Stimulated activated CD4-positive, alpha-beta T cell treated with anti-CD3 and anti-CD28 coated beads, Interleukin-2, amount 100 ng/mL, for 48 hours (primary cell): ENCODE measurements around the gene SGO2.
"Not testable (repeated sequence)": the region's sequence is repeated elsewhere in the genome, so short reads cannot be mapped to it uniquely, and the experiment has no call there.

Source experiments
- DNase-seq, 2 donors: peaks; one replicate each; pipeline ENCODE4 v3.0.0-alpha.2; 2020

The SGO2 gene

DNA sequence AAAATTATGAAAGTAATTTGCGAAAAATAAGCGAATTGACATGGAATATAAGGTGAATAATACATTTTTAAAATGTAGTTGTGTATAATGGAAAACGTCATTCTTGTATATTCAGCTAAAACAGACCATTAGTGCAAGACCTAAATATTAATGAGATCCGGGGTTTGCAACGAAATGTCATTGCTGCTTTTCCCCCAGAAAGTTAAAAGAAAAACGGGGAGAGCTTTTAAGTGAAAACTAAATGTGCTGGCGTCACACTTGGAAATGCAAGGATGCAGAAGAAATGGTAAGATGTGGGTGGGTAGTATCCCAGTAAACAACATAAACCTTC is 491 bp upstream of the SGO2 start:
- no peak for DNase-seq

DNA sequence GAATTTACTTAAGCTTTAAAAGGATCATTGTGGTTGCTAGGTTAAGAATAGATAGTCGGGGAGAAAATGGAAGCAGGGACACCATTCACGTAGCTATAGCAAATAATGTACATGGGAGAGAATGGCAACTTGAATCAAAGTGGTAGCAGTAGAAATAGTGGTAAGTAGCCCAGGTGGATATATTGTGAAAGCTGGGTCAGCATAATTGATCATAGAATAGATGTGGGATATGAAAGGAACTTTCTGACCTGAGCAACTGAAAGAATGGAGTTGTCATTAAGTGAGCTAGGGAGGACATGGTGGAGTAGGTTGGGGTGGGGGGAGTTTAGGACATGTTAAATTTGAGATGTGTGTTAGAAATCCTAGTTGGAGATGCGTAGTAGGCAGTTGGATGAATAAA is 2.2 kb downstream of the SGO2 start:
- no peak for DNase-seq

DNA sequence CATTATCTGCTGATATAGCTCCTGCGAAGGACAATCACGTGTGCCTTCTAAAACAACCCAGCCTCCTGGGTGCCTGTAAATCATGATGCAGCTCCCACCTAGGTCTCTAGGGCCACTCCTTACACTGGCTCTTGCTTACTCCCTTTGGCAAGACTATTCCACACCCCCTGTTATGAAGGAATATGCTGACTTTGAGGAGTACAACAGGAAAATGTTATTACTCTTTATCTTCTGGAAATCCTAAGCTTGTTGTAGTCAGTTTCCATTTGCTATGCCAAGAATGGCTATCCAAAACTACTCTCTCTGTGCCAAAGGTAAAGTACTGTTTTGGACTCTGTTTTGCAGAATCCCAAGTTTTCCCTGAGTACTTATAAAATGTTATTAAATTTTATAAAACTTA is 7.7 kb downstream of the SGO2 start:
- no peak for DNase-seq

DNA sequence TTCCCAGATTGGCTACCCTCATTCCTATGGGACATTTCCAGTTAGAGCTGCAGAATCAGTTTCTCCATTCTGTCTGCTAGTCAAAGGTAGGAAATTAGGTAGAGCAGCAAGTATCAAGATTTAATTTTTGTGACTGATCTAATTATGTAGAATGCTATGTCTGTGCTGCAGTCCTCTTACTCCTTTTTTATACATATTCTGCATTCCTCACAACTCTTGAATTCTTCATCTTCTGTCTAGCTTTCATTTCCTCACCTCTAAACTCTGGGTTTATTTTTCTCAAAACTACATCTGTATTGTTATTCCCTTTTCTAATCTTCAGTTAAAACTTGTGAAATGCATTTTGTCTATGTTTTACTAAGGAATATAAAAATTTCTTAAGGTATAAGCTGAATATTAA is 8.6 kb downstream of the SGO2 start:
- DNase-seq = no peak

DNA sequence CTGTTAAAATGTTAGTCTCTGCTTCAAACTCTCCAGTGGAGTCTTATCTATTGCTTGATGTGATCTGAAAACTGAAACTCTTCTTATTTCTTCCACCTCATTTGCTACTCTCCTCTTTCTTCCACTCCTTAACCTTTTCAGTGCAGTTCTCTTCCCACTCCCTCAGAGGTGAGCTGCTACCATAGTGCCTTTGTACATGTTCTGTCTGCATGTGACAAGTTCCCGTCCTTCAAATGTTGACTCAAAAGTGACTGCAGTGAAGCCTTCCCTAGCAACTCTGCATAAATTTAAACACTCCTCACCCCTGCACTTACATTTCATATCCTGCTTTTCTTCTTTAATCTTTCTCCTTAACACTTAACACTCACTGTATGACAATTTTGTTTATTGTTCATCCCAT is 12.1 kb downstream of the SGO2 start:
- DNase-seq = no peak

DNA sequence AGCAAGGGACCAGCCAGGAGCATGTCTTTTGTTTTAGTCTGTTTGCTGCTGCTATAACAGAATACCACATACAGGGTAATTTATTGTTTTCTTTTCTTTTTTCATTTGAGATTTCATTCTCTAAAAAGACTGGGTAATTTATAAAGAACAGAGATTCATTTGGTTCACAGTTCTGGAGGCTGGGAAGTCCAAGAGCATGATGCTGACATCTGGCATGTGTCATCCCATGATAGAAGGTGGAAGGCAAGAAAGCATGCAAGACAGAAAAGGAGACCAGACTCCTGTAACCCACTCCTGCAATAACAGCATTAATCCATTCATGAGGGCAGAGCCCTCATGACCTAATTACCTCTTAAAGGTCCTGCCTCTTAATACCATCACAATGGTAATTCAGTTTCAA is 14.8 kb downstream of the SGO2 start:
- no peak for DNase-seq

DNA sequence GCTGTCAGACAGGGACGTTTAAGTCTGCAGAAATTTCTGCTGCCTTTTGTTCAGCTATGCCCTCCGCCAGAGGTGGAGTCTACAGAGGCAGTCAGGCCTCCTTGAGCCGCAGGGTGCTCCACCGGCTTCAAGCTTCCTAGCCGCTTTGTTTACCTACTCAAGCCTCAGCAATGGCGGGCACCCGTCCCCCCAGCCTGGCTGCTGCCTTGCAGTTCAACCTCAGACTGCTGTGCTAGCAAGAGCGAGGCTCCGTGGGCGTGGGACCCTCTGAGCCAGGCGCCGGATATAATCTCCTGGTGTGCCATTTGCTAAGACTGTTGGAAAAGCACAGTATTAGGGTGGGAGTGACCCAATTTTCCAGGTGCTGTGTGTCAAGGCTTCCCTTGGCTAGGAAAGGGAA is 40.6 kb downstream of the SGO2 start:
- not testable (repeated sequence) for DNase-seq

DNA sequence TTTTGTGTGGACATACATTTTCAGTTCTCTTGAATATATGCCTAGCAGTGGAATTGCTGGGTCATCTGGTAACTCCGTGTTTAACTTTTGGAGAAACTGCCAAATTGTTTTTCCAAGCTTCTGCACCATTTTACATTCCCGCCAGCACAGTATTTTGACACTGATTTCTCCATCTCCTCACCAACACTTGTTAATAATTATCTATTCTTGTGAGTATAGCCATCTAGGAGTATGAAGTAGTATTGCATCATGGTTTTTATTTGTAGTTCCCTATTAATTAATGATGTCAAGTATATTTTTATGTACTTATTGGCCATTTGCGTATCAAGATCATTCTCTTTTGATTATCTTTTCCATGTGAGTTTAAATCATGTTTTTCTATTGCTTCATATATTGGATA is 41.9 kb downstream of the SGO2 start:
- no peak for DNase-seq

DNA sequence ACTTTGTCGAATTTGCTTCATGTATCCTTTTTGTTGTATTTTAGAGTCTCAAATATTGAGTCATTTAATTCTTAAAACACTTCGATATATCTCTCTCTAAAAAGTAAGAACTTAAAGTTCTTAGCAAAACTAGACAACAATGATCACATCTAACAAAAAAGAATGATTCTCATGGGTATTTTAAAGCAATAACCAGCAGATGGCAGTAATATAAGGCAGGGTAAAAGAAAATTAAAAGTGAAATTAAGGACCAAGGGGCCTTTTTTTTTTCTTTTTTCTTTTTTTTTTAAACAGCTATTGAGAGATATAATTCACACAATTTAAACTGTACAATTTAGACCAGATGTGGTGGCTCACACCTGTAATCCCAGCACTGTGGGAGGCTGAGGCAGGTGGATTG is 50.0 kb downstream of the SGO2 start:
- no peak for DNase-seq

DNA sequence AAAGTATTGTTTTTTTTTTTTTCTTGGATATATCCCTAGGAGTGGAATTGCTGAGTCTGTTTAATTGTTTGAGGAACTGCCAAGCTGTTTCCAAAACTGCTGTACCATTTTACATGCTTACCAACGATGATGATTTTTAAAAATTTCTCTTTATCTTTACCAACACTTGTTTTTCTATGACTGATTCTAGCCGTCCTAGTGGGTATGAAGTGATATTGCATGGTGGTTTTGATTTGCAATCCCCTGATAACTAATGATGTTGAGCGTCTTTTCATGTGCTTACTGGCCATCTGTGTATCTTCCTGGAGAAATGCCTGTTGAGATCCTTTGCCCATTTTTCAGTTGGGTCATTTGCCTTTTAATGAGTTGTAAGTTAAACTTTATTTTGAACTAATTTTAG is 51.0 kb downstream of the SGO2 start:
- DNase-seq = no peak

DNA sequence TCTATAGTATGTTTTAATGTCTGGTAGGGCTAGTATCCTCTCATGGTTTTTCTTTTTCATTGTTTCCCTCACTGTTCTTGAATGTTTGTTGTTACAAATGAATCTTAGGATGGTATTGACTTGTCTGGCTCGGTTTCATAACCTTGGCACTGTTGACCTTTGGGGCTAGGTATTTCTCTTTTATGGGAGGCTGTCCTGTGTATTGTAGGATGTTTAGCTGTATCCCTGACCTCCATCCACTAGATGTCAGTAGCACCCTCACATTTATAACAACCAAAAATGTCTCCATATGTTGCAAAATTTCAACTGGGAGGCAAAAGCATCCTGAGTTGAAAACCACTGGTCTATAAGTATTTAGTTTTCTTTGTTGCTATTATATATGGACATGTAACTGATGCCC is 52.8 kb downstream of the SGO2 start:
- DNase-seq = no peak

DNA sequence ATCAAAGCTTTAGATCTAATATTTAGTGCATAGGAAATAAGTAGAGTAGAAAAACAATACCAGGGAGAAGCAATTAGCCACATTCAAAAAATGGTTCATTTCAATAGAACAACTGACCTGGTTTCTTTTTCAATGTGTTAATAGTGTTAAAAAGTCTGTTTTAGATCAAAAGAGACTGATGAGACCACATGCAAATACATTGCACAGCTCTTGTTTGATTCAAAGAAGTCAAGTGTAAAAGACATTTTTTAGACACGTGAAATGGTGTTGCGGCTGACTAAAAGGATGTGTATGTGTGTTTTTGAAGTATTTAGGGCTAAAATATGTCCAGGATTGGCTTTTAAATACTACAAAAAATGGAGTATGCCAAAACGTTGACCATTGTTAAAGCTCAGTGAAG is 58.6 kb downstream of the SGO2 start:
- no peak for DNase-seq

DNA sequence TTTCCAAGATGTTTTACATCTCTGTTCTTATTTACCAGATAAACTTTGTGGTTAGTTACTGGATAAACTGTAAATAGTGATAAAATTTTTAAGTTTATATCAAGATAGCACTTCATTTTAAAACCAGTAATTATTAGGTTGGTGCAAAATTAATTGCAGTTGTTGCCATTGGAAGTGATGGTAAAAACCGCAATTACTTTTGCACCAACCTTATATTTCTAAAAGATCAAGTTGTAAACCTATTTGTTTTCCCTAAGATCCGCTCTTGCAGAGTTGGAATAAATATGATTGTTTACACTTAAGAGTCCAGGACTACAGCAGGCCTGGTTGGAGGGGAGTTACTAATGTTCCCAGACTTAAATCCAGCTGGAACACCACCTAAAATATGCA is 59.3 kb downstream of the SGO2 start:
- no peak for DNase-seq

DNA sequence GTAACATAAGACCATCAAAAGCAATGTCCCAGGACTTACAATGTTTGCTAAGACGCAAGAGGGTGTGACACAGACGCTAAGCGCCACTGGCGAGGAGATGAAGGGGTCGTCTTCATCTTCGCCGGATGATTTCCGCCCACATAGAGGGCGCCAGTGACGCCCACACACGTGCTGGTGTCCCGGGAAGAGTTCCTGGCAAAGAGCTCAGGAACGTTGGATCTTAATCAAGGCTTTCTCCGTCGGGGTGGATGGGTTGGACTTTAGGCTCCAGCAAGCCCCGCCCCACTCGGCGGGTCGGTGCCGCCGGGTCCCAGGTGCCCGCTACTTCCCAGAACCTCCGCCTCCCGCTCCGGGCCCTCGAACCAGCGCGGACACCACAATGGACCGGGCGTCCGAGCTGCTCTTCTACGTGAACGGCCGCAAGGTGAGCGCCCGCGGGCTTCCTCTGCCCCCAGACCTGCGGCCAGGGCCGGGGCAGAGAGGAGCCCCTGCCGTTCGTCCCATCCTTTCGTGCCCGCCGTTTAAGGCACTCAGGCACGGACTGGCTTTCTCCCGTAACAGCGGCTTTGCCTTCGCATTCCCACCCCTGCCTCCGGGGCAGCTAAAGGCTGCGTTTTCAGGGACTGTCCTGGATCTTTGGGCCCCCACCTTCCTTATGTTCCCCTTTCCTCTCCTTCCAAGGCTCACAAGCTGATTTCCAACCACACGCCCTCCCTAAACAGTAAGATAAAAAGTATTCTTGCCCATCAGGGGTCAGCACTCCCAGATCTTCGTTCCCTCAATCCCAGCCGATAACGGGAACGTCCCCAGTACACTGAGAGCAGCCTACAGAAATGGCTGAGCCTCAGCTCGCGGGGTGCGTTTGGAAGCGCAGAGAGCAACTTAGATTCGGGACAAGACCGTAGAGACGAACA is 60.0 kb downstream of the SGO2 start, which contains the start of gene AOX1:
Gene AOX1, plus strand, starts transcription at position 285 of the 914 bp plus-strand sequence. Its CDS starts 95 bp downstream, at position 380.
- no peak for DNase-seq

DNA sequence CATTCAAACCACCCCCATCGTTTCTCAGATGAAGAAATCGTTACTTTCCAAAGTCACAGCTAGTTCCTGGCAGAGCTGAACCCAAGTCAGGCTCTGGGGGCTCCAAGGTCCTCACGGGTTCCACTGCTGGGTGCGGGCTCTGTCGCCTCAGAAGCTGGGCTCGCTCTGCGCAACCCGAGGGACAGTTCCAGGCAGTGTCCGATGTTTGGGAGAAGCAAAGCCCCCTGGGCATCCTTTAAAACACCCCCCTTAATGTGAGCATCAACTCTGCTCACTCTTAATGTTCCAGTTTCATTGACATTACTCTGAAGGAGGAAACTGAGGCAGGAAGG is 60.6 kb downstream of the SGO2 start:
- no peak for DNase-seq

DNA sequence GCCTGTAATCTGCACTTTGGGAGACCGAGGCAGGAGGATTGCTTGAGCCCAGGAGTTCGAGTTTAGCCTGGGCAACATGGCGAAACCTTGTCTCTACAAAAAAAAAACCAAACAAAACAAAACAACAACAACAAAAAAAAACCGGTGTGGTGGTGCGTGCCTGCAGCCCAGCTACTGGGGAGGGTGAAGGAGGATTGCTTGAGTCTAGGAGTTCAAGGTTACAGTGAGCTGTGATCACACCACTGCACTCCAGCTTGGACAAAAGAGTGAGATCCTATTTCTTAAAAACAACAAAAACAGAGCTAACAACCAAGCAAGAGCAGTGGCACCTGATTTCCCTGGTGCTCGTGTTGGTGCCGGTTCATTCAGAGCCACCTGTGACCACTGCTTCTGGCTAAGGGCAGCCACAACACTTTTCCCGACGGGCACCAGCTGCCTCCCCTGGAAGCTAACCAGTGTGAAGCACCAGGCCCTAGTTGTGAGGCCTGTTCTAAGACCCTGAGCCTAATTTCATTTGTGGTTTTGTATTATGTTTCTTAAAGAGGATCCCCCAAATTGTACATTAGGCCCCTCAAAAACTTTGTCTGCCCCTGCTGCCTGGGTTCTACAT is 61.1 kb downstream of the SGO2 start:
- no peak for DNase-seq

DNA sequence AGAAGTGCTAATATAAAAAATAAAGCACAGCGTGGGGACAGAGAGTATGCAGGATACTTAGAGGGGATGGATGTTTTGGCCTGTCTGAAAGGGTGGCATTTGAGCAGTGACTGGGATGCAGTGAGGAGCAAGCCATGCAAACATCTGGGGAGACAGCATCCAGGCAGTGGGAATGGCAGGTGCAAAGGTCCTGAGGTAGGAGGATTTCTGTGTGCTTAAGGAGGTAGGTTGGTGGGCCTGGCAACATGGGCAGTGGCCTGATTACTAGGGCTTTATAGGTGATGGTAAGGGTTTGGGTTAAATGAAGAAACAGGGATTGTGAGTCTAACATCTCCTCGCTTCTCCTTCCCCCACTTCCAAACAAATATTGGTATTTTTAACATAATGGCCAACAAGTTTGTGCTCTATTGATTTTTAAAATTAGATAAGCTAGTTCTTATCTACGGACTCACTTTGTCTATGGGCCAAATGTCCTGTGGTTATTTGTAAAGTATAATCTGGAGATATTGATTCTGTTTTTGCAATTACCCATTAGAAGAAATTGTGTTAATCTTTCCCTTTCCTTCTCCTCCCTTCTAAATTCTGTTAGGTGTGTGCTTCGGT is 62.2 kb downstream of the SGO2 start:
- no peak for DNase-seq

DNA sequence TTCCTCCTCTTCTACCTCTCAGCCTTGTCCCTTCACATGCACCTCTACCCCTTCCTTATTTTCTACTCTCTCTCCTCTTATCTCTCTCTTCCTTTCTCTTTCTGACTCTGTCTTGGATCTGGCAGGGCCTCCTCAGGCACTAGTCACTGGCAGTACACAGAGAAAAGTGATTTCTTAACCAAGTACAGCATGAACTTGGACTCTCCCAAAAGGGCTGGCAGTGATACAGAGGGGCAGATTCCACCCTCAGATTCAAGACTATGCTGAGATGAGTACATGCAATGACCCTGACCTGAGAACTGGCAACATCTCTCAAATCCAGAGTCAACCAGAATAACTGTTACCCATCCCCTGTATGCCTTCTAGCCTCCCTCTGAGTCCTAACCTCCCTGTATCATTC is 64.1 kb downstream of the SGO2 start:
- DNase-seq = no peak

DNA sequence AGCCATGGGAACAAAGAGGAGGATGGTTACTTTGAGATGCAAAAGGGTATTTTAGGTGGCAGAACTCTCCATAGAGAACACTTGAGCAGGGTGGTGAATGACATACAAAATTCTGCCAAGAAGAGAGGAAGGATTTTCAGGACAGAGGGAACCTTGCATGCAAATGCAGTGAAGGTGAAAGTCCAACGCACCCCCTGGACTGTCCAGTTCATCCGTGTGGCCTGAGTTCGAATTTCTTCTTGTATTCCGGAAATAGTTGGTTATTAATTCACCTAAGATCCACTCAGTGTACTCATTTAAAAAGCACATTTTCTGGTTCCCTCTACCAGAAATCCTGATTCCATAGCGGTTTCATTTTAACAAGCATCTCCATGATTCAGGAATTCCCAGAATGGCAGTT is 65.3 kb downstream of the SGO2 start:
- no peak for DNase-seq

DNA sequence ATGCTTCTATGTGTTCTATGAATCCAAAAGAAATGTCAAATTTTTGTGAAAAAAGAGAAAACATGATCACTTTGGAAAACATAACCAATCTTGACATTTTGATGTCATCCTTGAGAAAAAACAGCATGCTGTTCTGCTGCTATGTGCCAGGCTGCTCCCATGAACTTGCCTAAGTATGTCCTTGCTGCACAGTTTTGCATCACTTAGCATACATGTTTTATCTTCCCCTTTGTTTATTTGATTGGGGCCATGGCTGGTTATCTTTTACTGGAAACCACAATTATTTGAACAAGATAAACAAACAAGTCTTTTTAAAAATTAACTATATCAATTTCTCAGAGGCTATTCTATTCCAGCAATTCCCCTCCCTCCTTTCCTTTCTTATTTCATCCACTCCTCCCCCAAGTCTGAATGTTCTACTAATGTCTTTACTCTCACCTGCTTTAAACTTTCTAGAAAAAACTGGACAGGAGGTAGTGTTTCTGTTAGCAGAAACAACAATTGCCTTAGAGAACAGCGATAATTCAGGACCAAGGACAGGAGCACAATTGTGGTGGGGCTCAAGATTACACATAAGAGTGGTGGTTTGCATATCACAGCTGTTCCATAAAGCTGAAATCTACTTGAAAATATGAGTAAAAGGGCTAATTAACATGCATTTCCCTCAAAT is 66.5 kb downstream of the SGO2 start:
- DNase-seq = no peak

DNA sequence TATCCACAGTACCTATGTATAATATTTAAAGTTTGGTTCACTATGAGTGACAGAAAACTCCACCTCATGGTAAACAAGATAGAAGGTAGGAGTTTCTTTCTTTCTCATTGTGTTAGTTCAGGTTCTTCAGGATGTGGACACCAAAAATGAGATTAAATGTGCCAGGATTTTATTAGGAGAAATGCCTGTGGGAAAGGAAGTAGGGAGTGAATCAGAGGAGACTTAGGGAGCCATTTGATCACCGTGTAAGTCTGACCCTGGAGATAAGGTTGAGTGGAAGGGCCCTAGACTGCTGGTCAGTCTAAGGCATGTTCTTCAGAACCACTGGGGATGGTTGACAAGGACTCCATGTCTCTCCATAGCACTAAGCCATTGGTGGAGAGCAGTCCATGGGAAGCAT is 67.9 kb downstream of the SGO2 start:
- DNase-seq = no peak

DNA sequence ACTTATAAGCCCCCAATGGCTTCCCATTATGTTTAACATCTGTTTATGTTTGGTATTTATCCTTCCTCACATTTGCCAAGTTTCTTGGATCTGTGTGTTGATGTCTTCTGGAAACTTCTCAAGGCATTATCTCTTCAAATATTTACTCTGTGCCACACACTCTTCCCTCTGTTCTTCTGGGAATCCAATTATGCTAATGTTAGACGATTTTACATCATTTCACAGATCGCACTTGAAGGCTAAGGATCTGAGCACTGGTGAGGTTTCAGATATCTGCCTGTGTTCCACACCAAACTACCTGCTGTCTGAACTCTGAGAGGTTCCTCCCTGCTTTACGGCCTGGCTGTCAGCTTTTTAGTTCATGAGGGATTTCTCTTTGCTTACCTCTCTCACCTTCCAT is 69.9 kb downstream of the SGO2 start:
- no peak for DNase-seq

DNA sequence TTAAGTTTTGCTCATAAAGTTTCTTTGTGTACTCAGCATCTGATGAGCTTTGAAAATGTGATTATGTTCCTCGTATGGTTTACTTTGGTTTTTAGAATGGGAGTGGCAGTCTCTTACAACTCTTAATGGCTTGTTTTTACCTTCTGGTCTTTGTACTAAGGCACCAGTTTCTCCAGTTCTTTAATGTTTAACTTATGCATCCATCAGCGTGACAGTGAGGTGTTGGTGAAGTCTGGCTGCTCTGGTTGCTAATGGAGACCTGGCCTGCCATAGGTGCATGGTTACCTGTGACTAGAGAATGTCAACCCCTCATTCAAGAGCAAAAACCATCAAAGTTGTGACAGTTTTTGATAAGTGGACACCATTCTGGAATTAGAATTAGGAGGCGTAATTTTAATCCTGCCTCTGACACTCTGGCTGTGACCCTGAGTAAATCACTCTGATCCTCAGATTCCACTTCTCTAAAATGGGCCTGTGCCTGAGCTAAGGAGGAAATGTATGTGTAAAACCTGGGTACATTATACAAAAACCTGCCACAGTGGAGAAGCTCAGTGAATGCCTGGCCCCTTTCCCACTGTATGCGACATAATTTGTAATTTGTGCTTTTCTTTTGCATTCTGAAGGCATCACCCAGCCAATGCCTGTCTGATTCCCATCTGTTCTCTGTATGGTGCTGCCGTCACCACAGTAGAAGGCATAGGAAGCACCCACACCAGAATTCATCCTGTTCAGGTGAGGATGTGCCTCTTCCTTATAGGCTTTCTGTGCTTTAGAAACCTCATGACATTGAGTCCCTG is 71.0 kb downstream of the SGO2 start:
- DNase-seq = no peak
